Neuronal stem cell (in vitro differentiated cells): ENCODE data around the gene ANXA3.

ENCODE experiments used
- DNase-seq: peaks from one replicate; pipeline ENCODE4 v3.0.0-alpha.2; 2013; ENCODE audit warnings: low spot score
- H2AFZ ChIP-seq: one replicate; pipeline ENCODE4 v1.6.1; 2013; ENCODE audit warnings: mild to moderate bottlenecking, low read length, inconsistent platforms
- H2AK5ac ChIP-seq: 2 replicates; pipeline ENCODE4 v1.6.1; 2013; ENCODE audit warnings: low read depth, mild to moderate bottlenecking, inconsistent platforms, low read length, moderate library complexity, mixed read lengths
- H2BK120ac ChIP-seq: 2 replicates; pipeline ENCODE4 v1.6.1; 2013; ENCODE audit warnings: low read depth, mild to moderate bottlenecking, inconsistent platforms, low read length, moderate library complexity, mixed read lengths
- H2BK12ac ChIP-seq: one replicate; pipeline ENCODE4 v1.6.1; 2013; ENCODE audit warnings: low read length, inconsistent platforms
- H2BK15ac ChIP-seq: 2 replicates; pipeline ENCODE4 v1.6.1; 2013; ENCODE audit warnings: mild to moderate bottlenecking, low read length, inconsistent platforms, mixed read lengths
- H2BK5ac ChIP-seq: one replicate; pipeline ENCODE4 v1.6.1; 2013; ENCODE audit warnings: inconsistent platforms, mild to moderate bottlenecking, low read length, moderate library complexity
- H3K14ac ChIP-seq: one replicate; pipeline ENCODE4 v1.6.1; 2013; ENCODE audit warnings: low read length, inconsistent platforms
- H3K18ac ChIP-seq: 2 replicates; pipeline ENCODE4 v1.6.1; 2013; ENCODE audit warnings: low read length, inconsistent platforms
- H3K23ac ChIP-seq: 2 replicates; pipeline ENCODE4 v1.6.1; 2013; ENCODE audit warnings: low read depth, mild to moderate bottlenecking, mixed read lengths, low read length, inconsistent platforms; ENCODE audit not compliant: poor library complexity
- H3K27ac ChIP-seq: replicated peaks from 3 replicates; pipeline ENCODE4 v1.5.1; 2013; ENCODE audit warnings: low read length, inconsistent platforms
- H3K27me3 ChIP-seq, 3 experiments: 2 replicates each; pipeline ENCODE4 v1.6.1; 2013; ENCODE audit warnings: low read length in 3 of 3, mild to moderate bottlenecking in 2 of 3, inconsistent platforms in 1 of 3, low read depth in 1 of 3, mixed read lengths in 1 of 3, moderate library complexity in 1 of 3; ENCODE audit not compliant: control insufficient read depth in 3 of 3, insufficient read depth in 3 of 3
- H3K36me3 ChIP-seq, 2 donors: replicated peaks in 1 of 2; 2 replicates each; pipeline ENCODE4 v1.6.1; 2013; ENCODE audit warnings: low read length in 2 of 2; ENCODE audit not compliant: control insufficient read depth in 2 of 2, insufficient read depth in 2 of 2
- H3K4ac ChIP-seq: 2 replicates; pipeline ENCODE4 v1.6.1; 2013; ENCODE audit warnings: inconsistent platforms, mild to moderate bottlenecking, low read length, moderate library complexity
- H3K4me1 ChIP-seq, 2 donors: 1 replicate in 1 of 2; 2 replicates in 1 of 2; pipeline ENCODE4 v1.6.1; 2013; ENCODE audit warnings: low read length in 2 of 2, low read depth in 1 of 2; ENCODE audit not compliant: control insufficient read depth in 2 of 2, insufficient read depth in 1 of 2
- H3K4me2 ChIP-seq: one replicate; pipeline ENCODE4 v1.6.1; 2013; ENCODE audit warnings: mild to moderate bottlenecking, low read length, inconsistent platforms; ENCODE audit not compliant: insufficient read depth, poor library complexity, severe bottlenecking
- H3K4me3 ChIP-seq, 2 donors: 2 replicates each; pipeline ENCODE4 v1.5.1; 2013; ENCODE audit warnings: low read length in 2 of 2, mild to moderate bottlenecking in 2 of 2, inconsistent platforms in 1 of 2, moderate library complexity in 1 of 2
- H3K79me1 ChIP-seq: one replicate; pipeline ENCODE4 v1.6.1; 2013; ENCODE audit warnings: low read depth, mild to moderate bottlenecking, inconsistent platforms, low read length, moderate library complexity
- H3K9ac ChIP-seq: one replicate; pipeline ENCODE4 v1.6.1; 2013; ENCODE audit warnings: mild to moderate bottlenecking, low read depth, low read length, inconsistent platforms; ENCODE audit not compliant: poor library complexity
- H3K9me3 ChIP-seq, 2 donors: replicated peaks in 1 of 2; 2 replicates each; pipeline versions ENCODE3 to v1.6.1; 2013; ENCODE audit warnings: low read length in 2 of 2, mild to moderate bottlenecking in 2 of 2, inconsistent platforms in 1 of 2, low read depth in 1 of 2, mixed read lengths in 1 of 2, moderate library complexity in 1 of 2; ENCODE audit not compliant: control insufficient read depth in 2 of 2, insufficient read depth in 1 of 2
- H4K8ac ChIP-seq: one replicate; pipeline ENCODE4 v1.6.1; 2013; ENCODE audit warnings: low read depth, mild to moderate bottlenecking, inconsistent platforms, low read length, moderate library complexity
- H4K91ac ChIP-seq: one replicate; pipeline ENCODE4 v1.6.1; 2013; ENCODE audit warnings: low read length, low read depth, mild to moderate bottlenecking, inconsistent platforms; ENCODE audit not compliant: poor library complexity
- WGBS, 2 donors: extraction: QIAGEN DNeasy Blood & Tissue Kit; methylation state at CpG; one replicate each; pipeline ENCODE4 v1.1.7; 2013; ENCODE audit warnings: missing lambda C conversion rate in 2 of 2, mixed read lengths in 1 of 2; ENCODE audit not compliant: insufficient read length in 2 of 2, insufficient replicate concordance in 1 of 2; ENCODE audit errors: extremely low coverage in 2 of 2; 5-methylcytosine and 5-hydroxymethylcytosine counted together

ANXA3 gene

DNA sequence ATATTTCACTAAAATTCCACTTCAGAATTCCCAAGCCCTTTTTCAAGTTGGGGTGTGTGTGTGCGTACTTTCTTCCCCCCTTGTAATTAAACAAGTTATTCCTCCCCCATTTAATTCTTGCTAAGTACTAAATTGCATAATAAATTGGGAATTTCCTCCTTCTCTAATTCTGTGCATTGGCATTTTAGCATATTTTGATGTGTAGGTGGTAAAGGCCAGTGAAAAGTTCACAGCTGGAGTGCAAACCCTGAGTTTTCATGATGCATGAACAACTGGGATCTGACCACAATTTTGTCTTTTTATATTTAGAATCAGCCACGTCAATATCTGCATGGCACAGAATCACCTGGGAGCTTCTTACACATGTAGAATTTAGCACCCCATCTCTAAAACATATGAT lies 18.5 kb downstream of the ANXA3 start:
- Histone ChIP-seq H2BK15ac (no peak overlapping the region), H3K14ac (no peak overlapping the region), H3K79me1 (no peaks in the 10 kb centered on the region), H2AFZ (no peak overlapping the region), H3K4ac (no peak overlapping the region), H2BK120ac (no peak overlapping the region), H2AK5ac (no peak overlapping the region), H3K27ac (no peak overlapping the region), H3K4me2 (no peak overlapping the region), H3K9ac (no peak overlapping the region), H2BK12ac (no peak overlapping the region), H3K4me1 (peaks cover 0 to 3% of the 10 kb centered on the region in 2 donors), H3K36me3 (no peaks in the 10 kb centered on the region), H3K27me3 (no peaks in the 10 kb centered on the region), H4K8ac (no peak overlapping the region), H3K18ac (no peak overlapping the region), H3K23ac (no peak overlapping the region), H4K91ac (no peak overlapping the region), H2BK5ac (no peak overlapping the region), H3K9me3 (no peaks in the 10 kb centered on the region), H3K4me3 (no peak overlapping the region)
- no CpG with 5 or more reads among the region's 2 CpGs for WGBS, 2 donors
- no peak for DNase-seq

DNA sequence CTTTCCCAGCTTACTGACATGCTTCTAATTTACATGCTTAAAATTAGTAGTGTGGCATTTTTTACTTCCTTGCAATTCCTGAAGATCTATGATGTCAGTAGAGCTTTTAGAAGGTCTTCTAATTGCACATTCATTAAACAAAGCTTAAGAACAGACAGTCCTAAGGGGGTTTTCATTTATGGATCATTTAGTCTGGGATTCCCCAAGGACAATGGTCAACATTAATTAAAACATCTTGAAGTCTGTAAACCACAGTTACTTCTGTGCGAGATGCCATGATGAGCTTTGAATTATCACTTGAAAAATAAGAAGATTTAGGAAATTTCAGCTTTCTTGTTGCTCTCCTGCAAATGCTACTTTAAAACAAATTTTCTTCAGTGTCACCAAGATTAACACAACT lies 20.2 kb downstream of the ANXA3 start:
- Histone ChIP-seq H3K27ac (no peak overlapping the region), H2BK5ac (no peak overlapping the region), H2AFZ (no peak overlapping the region), H3K14ac (no peak overlapping the region), H3K4me1 (peaks cover 0 to 2% of the 10 kb centered on the region in 2 donors), H3K36me3 (no peaks in the 10 kb centered on the region), H3K27me3 (no peaks in the 10 kb centered on the region), H2BK15ac (no peak overlapping the region), H3K4ac (no peak overlapping the region), H3K9ac (no peak overlapping the region), H3K4me2 (no peak overlapping the region), H3K4me3 (no peak overlapping the region), H2BK120ac (no peak overlapping the region), H2BK12ac (no peak overlapping the region), H4K91ac (no peak overlapping the region), H3K18ac (no peak overlapping the region), H3K79me1 (no peaks in the 10 kb centered on the region), H4K8ac (no peak overlapping the region), H2AK5ac (no peak overlapping the region), H3K23ac (no peak overlapping the region), H3K9me3 (no peaks in the 10 kb centered on the region)
- no peak for DNase-seq
- WGBS, 2 donors, result no CpG with 5 or more reads among the region's 1 CpG

- Histone ChIP-seq H3K79me1 (no peaks in the 10 kb centered on the region), H3K27me3 (no peaks in the 10 kb centered on the region), H2BK5ac (no peak overlapping the region), H3K36me3 (no peaks in the 10 kb centered on the region), H3K18ac (no peak overlapping the region), H2BK12ac (no peak overlapping the region), H3K4ac (no peak overlapping the region), H3K4me3 (no peak overlapping the region), H2BK120ac (no peak overlapping the region), H4K91ac (no peak overlapping the region), H3K4me1 (no peaks in the 10 kb centered on the region), H3K4me2 (no peak overlapping the region), H3K27ac (no peak overlapping the region), H2BK15ac (no peak overlapping the region), H3K9ac (no peak overlapping the region), H3K9me3 (no peaks in the 10 kb centered on the region), H4K8ac (no peak overlapping the region), H3K23ac (no peak overlapping the region), H3K14ac (no peak overlapping the region), H2AFZ (no peak overlapping the region), H2AK5ac (no peak overlapping the region)
- no CpG with 5 or more reads among the region's 3 CpGs for WGBS, 2 donors
- no peak for DNase-seq
These were observed 27.3 kb downstream of the ANXA3 start for GRCh38 chr4:78578674-78579425.

DNA sequence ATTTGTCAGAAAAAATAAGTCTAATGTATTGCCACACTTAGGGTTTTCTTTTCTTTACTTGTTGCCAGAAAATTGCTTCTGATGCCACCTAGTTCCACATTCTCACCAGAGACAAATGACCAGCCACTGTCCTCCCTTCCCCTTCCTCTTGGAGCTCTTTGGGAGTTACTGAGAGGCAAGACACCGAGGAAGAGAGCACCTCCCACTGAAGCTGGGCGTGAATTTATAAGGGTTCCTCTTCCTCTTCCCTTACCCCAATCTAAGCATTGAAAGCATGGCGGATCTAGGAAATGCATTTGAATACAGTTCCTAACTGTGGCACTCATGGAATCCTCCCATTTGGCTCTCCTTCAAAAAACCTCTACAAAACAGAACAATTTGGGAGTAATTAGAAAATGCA lies 30.0 kb downstream of the ANXA3 start:
- no peak overlapping the region for H2BK12ac ChIP-seq
- no peaks in the 10 kb centered on the region for H3K27me3 ChIP-seq
- H4K8ac ChIP-seq, result no peak overlapping the region
- no peak overlapping the region for H2BK5ac ChIP-seq
- no peak overlapping the region for H3K9ac ChIP-seq
- H3K4ac ChIP-seq, result no peak overlapping the region
- no peak overlapping the region for H3K14ac ChIP-seq
- no peak overlapping the region for H2AFZ ChIP-seq
- no peak overlapping the region for H3K18ac ChIP-seq
- no peak for DNase-seq
- peaks cover 0 to 2% of the 10 kb centered on the region in 2 donors for H3K4me1 ChIP-seq
- no peak overlapping the region for H4K91ac ChIP-seq
- H3K27ac ChIP-seq, result no peak overlapping the region
- no peaks in the 10 kb centered on the region for H3K36me3 ChIP-seq
- no peak overlapping the region for H2AK5ac ChIP-seq
- H3K9me3 ChIP-seq, result no peaks in the 10 kb centered on the region
- no peaks in the 10 kb centered on the region for H3K79me1 ChIP-seq
- H3K4me3 ChIP-seq, result no peak overlapping the region
- H3K4me2 ChIP-seq, result no peak overlapping the region
- no peak overlapping the region for H2BK120ac ChIP-seq
- WGBS, 2 donors, result no CpG with 5 or more reads among the region's 3 CpGs
- no peak overlapping the region for H3K23ac ChIP-seq
- no peak overlapping the region for H2BK15ac ChIP-seq
